HG02610 (cell line): Measurements from ENCODE around the gene RUNDC3A.

Experiments
- ATAC-seq: cut with Tn5 transposase; IDR thresholded peaks from one replicate; pipeline ENCODE4 v1.9.1; 2021; ENCODE audit warnings: mild to moderate bottlenecking, moderate library complexity; ENCODE audit not compliant: unreplicated experiment

Gene RUNDC3A

DNA sequence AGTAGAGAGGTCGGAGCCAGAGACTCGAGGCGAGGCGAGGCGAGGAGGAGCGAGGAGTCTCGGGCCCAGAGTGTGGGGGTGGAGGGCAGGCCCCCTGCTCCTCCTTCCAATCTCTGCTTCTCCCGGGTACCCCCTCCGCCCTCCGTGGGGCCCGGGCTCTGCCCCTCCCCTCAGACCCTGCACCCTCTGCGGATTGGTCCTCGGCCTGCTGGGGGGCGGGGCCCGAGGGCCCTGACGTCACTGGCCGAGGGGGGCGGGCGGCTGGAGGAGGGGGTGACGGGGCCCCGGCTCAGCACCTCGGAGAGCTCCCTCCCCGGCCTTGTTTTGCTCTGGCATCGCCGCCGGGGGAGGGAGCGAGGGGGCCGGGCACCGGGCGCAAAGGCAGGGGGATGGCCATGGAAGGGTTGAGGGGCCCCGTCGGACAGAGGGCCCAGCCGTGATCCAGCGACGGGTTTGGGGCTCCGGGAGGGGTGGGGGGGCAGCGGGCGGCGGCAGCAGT lies at the start of gene RUNDC3A:
Gene RUNDC3A (plus strand): TSS at position 282 of the 499 bp plus-strand sequence. CDS start 232 bp downstream, outside the sequence.
- ATAC-seq: no peak

DNA sequence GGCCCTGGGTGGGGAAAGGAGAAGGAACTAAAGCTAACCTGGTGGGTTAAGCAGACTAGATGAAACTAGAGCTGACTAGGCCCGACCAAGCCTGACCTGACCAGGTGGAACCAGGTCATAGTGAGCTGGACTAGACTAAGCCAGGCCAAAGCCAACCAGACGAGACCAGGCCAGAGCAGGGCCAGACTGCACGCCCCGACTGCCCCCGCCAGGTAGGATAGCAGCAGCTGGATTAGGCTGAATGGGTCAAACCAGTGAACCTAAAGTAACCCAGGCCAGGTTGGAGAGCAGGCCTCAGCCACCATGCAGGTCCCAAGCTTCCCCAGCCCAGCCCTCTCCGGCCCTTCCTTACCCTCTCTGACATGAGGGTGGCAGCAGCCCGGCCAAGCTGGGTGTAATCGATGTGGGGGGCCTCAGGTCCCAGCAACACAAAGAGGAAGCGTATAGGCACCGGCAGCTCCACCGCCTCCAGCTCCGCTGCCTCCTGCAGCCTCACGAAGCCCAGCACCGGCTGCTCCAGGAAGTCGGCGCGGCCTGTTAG lies 49.5 kb upstream of the RUNDC3A start:
- no peak for ATAC-seq

GRCh38 chr17:44260296-44260695 lies 48.1 kb upstream of the RUNDC3A start:
- no peak for ATAC-seq

DNA sequence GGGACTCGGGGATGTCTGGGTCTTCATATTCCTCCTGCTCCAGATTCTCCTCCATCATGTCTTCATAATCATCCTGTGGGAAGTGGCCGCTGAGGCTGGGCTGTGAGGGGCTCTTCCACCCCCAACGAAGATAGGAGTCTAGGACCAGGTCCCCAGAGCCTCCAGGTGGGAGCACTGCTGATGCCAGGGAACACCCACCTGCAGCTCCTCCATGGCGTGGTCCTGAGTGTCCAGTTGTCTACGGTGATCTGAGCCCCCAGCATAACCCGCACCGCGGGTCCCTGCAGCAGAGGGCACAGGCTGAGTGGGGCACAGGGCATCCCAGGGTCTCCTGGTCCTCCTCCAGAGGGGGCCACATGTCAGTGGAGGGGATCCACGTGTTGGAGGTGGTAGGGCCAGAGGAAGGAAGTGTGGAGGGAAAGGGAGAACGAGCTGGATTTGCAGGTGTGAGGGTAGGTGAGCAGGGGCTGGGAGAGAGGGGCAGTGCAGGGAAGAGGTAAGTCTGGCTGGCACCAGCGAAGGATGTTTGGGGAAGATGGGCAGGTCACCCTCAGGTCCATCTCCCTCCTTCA lies 45.7 kb upstream of the RUNDC3A start:
- no peak for ATAC-seq

DNA sequence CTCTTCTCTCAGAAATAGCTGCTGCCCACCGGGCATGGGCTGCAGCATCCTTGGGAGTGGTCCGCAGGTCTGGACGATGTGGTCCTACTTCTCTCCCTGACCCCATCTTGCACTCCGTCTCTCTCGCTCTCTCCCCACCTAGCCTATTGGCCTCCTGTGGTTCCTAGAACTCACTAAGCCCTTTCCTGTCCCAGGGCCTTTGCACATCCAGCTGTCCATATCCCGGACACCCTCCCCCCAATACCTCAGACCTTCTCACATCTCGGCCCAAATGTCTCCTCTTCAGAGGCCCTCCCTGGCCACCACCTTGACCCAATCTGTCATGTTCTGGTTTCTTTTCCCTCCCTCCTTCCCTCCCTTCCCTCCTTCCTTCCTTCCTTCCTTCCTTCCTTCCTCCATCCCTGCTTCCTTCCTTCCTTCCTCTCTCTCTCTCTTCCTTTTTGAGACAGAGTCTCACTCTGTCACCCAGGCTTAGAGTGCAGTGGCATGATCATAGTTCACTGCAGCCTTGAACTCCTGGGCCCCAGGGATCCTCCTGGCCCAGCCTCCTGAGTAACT lies 45.0 kb upstream of the RUNDC3A start:
- ATAC-seq: no peak

- ATAC-seq: no peak
These were observed 41.8 kb upstream of the RUNDC3A start for GRCh38 chr17:44266402-44267164.

GRCh38 chr17:44267165-44267455 lies 41.3 kb upstream of the RUNDC3A start:
- ATAC-seq: no peak

DNA sequence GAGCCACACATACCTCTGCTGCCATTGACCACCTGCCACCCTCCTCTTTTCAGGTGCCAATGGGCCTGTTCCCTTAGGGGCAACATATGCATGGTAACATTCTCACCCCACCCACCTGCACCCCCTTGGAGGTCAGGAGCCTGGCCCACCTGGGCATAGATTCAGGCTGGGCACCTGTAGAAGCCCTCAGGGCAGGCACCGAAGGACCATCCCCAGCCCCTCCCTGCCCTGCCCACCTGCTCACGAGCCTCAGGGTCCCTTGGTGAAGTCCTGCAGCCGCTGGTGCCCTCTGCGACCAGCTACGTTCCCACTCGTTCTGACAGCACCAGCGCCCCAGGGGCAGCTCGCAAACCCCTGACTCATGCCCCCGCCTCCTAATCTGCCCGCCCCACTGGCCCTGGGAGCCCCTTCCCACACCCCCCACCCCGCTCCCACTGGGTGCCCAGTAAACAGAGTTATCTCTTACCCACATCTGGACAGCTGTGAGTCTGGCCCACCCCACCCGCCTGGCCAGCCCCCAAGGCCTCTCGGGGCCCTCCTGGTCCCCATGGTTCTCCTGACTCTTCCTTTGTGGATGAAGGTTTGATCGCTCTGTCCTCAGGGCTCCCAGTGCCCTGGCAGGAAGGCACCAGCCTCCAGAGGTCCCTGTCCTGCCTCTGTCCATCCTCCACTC lies 40.4 kb upstream of the RUNDC3A start, which contains the start of gene SLC4A1:
Gene SLC4A1 (minus strand): TSS at position 318 of the 673 bp plus-strand sequence. CDS start 5,269 bp downstream, outside the sequence.
- no peak for ATAC-seq

DNA sequence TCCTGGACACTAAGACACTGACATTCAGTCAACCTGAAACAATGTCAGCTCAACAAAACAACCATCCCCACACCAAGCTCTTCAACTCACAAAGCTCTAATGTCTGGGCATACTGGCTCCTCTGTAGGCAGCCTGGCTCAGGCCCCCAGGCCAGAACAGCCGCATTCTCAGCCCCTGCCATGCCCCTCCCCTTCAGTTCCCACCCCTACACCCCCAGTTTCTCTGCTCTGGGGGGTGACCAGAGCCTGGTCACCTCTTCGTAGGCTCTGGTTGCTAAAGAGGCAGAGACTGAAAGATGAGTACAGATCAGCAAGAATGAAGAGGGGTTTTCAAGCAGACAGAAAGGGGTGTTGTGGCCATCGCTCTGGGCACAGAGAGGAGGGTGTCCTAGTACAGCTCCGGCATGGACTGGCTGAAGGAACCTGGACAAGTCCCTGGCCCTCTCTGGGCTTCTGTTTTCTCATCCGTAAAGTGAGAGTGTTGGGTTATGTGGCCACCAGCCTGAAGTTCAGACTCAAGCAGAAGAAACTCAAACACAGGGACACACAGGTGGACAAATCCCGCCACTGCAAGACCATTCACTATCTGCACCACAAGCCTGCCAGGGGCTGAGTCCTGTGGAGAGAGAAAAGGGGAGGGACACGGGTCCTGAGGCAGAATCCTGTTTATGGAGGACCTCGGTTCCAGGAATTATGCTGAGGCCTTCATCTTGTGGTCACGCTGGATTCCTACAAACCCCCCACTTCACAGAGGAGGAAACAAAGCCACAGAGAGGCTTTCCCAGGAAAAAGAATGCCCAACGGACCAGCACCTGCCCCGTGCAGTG lies 39.5 kb upstream of the RUNDC3A start:
- ATAC-seq: no peak

DNA sequence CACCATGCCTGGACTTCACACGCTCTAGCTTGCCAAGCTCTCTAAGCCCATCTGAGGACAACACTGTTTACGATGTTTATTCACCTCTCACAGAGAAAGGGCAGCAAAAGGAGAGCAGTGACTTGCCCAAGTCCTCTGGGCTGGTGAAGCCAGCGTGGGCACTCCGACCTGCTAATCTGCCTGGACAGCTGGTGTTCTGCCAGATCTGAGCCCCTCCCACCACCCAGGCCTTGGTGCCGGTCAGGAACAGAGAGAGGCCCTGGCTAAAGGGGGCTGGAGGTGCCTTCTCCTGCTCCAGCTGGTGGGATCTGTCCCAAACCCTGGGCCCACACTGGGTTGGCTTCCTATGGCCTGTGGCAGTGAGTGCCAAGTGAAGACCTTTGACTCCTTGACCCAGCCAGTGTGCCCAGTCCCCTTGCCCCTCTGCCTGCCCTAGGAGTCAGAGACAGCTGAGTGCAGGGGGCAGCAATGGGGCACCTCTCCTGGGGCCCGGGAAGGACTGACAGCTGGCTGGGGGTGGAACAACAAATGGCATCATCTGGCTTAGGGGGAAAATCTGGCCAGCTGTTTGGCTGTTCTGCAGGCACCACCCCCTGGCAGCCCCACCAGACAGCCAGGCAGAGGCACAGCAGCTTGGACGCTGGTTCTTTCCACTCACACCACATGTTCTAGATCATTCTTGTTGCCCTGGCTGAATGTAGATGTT lies 38.7 kb upstream of the RUNDC3A start:
- no peak for ATAC-seq

GRCh38 chr17:44272321-44272951 lies 36.0 kb upstream of the RUNDC3A start:
- ATAC-seq: no peak

DNA sequence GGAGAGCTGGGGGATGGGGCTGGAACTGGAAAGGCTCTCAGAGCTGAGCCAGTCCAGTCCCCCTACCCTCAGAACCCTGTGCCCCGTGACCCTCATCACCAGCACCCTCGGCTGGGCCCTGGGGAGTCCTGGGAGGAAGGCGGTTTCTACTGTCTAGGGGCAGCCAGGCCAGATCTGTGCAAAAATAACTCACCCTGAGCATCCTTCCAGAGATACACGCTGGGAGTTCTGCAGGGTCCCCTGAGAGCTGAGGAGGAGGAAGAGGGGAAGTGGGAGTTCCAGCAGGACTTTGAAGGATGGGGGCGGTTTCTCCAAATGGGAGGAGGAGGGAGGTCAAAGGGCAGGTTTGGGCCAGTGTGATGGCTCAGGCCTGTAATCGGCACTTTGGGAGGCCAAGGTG lies 35.4 kb upstream of the RUNDC3A start:
- ATAC-seq: no peak

GRCh38 chr17:44273607-44274006 lies 34.8 kb upstream of the RUNDC3A start:
- no peak for ATAC-seq

GRCh38 chr17:44277976-44278375 lies 30.4 kb upstream of the RUNDC3A start:
- ATAC-seq: no peak

GRCh38 chr17:44279346-44279665 lies 29.1 kb upstream of the RUNDC3A start:
- ATAC-seq: no peak

DNA sequence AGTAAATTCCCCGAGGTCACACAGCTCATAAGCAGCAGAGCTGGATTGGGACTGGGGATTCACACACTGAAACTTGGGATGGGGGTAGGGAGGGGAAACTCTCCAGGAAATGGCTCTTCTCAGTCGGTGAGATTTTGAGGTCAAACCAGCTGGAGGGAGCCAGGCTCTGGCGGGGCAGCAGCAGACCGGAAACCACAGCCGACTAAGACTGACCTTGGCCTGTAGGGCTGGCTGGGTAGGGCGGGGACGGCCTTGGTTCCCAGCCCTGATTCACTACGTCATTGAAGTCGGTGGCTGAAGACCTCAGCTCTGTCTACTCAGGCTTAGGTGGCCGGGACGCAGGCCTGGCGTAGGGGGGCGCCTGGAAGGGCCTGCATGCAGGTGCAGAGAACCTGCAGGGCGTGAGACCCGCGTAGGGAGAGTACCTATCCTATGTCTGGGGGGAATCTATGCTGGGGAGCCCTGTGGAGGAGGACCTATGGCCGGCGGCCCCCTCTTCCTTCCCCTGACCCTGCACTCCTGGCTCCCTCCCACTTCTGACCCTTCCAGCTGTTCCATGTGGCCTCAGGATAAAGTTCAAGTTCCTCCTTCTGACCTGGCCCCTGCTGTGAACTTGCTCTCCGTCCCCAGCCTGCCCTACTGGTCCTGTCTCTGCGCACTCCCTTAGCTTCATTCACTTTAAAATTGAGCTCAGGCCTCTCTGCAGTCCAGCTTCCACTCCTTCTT lies 28.6 kb upstream of the RUNDC3A start:
- peak; percentile 87 for ATAC-seq

DNA sequence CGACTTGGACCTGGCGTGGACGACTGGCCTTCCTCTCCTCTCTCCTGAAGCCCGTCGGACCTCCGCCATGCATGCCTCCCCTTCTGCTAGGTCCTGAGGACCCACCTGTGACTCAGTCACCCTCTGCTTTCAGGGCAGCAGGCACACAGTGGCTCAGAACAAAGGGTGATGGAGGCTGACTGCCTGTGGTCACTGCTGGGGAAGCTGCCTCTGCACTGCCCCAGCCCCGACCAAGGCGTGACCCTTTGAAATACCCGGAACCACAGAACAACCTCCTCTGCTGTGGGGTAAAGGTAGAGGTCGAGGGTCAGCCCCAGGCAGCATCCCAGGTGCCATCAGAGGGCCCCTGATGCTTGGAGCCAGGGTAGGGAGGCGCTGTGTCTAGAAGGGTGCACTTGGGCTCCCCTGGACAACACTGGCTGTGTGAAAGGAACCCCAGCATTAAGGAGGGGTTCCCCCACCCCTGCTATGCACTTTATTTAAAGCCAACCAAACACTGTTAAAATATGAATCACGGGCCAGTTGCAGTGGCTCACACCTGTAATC lies 27.9 kb upstream of the RUNDC3A start:
- ATAC-seq: no peak

GRCh38 chr17:44281570-44281969 lies 26.8 kb upstream of the RUNDC3A start:
- no peak for ATAC-seq

DNA sequence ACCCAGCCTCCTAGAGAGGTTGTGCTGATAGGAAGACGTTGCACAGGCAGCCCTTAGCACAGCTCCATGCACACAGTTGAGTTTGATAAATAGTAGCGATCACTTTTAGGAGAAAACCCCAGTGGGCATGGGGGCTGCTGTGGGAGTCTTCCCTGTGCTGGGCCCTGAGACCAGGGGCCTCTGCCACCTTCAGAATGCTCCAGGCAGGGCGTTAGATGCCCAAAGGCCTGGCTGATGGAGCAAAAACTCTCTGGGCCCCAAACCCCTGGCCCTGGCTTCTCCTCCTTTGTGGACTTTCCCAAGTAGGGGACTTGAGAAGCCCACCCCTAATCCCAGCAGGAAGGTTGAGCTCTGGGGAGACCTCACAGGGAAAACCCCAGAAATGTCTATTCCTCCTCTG lies 26.1 kb upstream of the RUNDC3A start:
- ATAC-seq: no peak
